Esophagus mucosa (tissue), 1 donor: Measurements from ENCODE around the gene CRYBA2. TPM values are rescaled to one million over a fixed set of nuclear protein-coding genes. Genes with fewer than 3 reads are reported as not detected.

Experiments used
- ATAC-seq: fragments of 200-7000 bp; cut with Tn5 transposase; one replicate; pipeline ENCODE4 v1.9.1; 2020
- total RNA-seq: library from RNA; stranded (reverse); gene quantifications from one replicate; pipeline ENCODE4 v1.2.4, GENCODE V29; 2023
- donor health status: DM: yes; HTN: yes; CAD: no.

The CRYBA2 gene
- total RNA-seq, 1 donor from 2014 or later: not detected

GRCh38 chr2:218952160-218952559, 41.1 kb downstream of the CRYBA2 start:
- no peak for ATAC-seq

- no peak for ATAC-seq
Observed at GRCh38 chr2:218946621-218947020, 46.6 kb downstream of the CRYBA2 start.

GRCh38 chr2:218944759-218945404, 48.3 kb downstream of the CRYBA2 start:
- no peak for ATAC-seq

Other genes with a start within 250 kb of the CRYBA2 start
- 4.9 TPM for gene CYP27A1, start 211.3 kb downstream of the CRYBA2 start, total RNA-seq
- gene PRKAG3, start 161.6 kb downstream of the CRYBA2 start, total RNA-seq: not detected
- gene WNT6, start 133.6 kb downstream of the CRYBA2 start, total RNA-seq: not detected
- 3.4 TPM for gene WNT10A, start 112.6 kb downstream of the CRYBA2 start, total RNA-seq
- not detected for gene CDK5R2, start 33.8 kb downstream of the CRYBA2 start, total RNA-seq
- not detected for gene FEV, start 8.2 kb downstream of the CRYBA2 start, total RNA-seq
- gene CFAP65, start 48.1 kb upstream of the CRYBA2 start, total RNA-seq: not detected
- gene IHH, start 67.5 kb upstream of the CRYBA2 start, total RNA-seq: 0.08 TPM
- 8.9 TPM for gene NHEJ1, start 167.4 kb upstream of the CRYBA2 start, total RNA-seq
- 0.64 TPM for gene SLC23A3, start 176.6 kb upstream of the CRYBA2 start, total RNA-seq
- gene CNPPD1, start 183.5 kb upstream of the CRYBA2 start, total RNA-seq: 49.3 TPM
- gene RETREG2, start 184.9 kb upstream of the CRYBA2 start, total RNA-seq: 41.6 TPM
- gene ZFAND2B, start 213.4 kb upstream of the CRYBA2 start, total RNA-seq: 41.1 TPM
- gene ABCB6, start 225.5 kb upstream of the CRYBA2 start, total RNA-seq: 22.6 TPM
- 29.9 TPM for gene ATG9A, start 236.2 kb upstream of the CRYBA2 start, total RNA-seq
- 18.2 TPM for gene ANKZF1, start 236.4 kb upstream of the CRYBA2 start, total RNA-seq